ENCODE data around the gene CHMP4B. TPM values are rescaled to one million over a fixed set of nuclear protein-coding genes. Genes with fewer than 3 reads are reported as not detected.

CHMP4B gene
- polyA plus RNA-seq, 12 donors, result 57.8 to 87.4 (median 65.2) TPM; not detected in 1

DNA sequence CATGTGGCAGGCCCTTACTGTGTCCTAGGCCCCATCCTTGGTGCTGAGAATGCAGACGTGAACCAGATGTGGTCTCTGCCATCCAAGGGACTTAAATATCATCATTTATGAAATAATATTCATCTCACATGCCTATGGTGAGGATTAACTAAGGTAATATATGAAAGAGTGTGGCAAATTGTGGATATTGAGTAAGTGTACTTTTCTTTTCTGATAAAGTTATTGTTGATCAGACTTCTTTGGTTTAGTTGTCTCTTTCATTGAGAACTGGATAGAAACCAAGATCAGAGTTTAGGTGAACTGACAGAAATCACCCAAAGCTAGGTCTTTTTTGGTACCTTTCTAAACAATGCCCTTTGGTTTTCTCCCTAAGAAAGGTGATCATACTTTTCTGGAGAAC is 5.0 kb downstream of the CHMP4B start:
- DNase-seq, result no peak

DNA sequence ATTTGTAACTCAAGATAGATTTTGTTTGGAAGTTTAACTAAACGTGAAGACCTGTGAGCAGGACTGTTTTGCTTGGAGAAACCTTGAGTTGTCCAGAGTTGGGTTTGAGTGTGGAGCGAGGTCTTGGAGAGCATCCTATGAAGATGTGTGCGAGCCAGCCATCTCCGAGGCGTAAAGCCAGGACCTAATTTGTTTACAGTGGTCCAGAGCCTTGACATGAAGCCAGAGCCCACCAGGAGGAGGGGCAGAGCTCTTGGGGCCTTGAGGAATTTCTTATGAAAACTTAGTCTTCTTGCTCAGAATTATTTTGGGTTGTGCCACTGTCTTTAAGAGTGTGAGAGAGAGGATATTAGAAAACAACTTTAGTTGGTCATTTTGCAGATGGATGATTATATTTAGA is 6.3 kb downstream of the CHMP4B start:
- DNase-seq, result no peak

GRCh38 chr20:33819456-33819855 is 8.3 kb downstream of the CHMP4B start:
- DNase-seq, result no peak

- DNase-seq, result no peak
Measured at GRCh38 chr20:33820362-33820761, 9.2 kb downstream of the CHMP4B start.

DNA sequence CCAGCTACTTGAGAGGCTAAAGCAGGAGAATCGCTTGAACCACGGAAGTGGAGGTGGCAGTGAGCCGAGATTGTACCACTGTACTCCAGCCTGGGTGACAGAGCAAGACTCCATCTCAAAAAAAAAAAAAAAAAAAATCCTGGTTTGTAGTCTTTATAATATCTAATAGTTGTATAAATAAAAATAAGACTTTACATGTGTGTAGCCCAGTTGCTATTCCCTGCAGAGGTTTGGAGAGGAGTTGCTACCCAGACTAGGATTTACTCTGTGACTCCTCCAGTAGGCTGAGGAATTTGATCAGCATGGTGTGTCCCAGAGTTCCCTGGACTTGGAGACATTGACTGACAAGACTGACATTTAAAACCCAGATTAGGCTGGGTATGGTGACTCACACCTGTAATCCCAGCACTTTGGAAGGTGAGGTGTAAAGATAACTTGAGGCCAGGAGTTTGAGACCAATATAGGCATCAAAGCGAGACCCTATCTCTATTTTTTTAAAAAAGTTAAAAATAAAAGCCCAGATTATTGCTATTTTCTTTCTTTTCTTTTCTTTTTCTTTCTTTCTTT is 10.2 kb downstream of the CHMP4B start:
- DNase-seq, result no peak

DNA sequence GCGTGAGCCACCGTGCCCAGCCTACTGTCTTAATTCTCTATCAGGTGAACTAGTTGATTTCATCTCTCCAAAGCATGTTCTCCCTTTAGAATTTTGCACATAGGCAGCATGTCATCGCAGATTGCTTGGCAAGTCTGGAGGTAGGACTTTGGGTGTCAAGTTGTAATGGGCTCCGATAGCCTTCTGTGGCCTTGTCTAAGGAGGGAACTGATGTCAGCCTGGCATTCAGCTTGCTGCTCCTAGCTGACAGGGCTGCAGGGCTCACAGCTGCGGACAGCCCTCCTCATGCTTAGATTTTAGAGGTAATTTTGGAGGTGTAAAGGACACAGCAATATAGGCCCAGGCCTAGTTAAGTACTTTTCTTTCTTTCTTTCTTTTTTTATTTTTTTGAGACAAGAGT is 11.3 kb downstream of the CHMP4B start:
- no peak for DNase-seq

- DNase-seq, result no peak
Measured at GRCh38 chr20:33822991-33823390, 11.8 kb downstream of the CHMP4B start.

DNA sequence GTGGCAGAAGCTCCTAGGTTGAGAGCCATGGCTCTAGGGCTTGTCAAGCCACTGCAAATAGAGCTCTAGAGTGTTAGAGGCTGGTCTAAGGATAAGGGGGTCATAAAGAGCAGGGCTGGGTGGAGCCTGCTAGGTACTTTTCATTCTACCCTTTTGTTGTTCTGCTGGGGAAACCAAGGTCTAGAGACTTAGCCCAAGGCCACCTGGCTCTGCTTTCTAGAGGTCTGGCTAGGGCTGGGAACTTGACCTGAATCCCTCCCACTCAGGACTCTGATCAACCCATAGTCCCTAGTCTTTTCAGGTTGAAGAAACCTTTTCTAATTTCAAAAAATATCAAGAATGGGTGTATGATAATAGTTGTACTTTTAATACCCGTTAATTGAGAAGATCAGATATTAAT is 13.7 kb downstream of the CHMP4B start:
- no peak for DNase-seq

GRCh38 chr20:33825340-33826269 is 14.5 kb downstream of the CHMP4B start:
- no peak for DNase-seq

- no peak for DNase-seq
Measured at GRCh38 chr20:33826270-33826897, 15.2 kb downstream of the CHMP4B start.

DNA sequence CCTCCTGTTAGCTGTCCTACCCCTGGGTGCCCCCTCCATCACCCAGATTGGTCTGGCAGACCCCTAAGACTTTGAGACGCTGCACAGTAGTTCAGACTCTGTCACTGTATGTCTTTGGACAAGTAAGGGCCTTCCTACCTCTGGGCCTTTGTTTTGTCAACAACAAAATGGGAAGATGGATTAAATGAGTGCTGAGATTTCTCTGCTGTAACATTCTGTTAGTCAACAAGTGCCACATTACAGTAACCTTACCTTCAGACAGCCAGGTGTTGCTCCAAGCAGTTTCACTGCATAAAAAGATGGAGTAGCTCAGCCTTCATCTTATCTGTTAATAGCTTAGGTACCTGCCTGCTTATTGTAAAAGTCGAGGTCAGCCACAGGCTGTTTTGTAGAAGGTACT is 16.0 kb downstream of the CHMP4B start:
- no peak for DNase-seq

DNA sequence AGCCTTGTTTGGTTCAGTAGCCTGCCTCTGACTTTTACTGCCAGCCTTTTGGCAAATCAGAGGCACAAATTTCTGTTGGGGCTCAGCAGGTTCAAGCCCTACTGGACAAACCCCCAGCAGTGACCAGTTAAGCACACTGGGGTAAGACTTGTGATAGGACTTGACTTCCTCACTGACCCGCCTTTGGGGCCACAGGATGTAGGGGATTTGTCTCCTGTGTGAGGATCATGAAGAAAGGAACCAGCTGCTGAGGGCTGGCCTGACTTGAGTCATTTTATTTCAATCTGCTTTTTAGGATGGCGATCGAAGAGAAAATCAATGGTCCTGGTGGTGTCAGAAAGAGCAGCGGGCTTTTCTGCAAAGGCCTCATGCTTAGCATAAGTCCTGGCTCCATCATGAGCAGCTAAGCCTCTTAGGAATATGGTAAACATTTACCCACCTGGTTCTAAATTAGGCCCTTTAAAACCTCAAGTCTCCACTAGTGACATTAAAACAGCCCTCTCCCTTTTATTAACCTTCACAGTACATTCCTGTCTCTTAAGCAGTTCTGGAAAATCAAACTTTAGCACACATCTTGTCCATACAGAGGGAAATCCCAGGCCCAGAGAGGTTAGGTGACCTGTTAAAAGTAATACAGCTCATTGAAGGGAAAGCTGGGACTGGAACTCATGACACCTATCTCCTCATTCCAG is 16.6 kb downstream of the CHMP4B start:
- no peak for DNase-seq

- DNase-seq, result no peak
Measured at GRCh38 chr20:33828326-33828844, 17.2 kb downstream of the CHMP4B start.

DNA sequence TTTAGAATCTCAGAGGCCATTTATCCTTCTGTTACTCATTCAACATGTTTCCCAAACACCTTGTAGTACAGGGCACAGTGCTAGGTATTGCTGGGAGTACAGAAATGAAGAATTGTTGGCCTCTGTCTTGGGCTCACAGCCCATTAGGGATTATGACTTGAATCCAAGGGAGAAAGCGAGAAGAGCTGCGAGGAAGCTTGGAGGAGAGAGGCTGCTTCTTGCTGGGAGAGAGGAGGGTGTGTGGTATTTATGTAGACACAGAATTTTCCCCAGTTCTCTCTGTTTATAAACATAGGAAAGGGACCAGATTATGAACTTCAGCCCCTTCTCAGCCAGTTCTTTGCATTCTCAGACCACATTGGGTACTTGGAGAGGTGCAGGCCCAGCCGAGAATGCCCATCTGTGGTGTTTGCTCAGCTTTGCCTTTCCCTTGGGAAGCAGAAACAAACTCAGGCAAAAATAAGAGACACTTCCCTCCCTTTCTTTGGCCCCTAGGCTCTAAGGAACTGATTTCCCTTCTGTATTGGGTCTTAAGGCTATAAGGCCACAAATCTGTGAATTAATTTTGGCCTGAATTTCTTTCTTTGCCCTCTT is 17.9 kb downstream of the CHMP4B start:
- no peak for DNase-seq

GRCh38 chr20:33829636-33830035 is 18.5 kb downstream of the CHMP4B start:
- DNase-seq, result no peak

GRCh38 chr20:33830371-33830770 is 19.2 kb downstream of the CHMP4B start:
- no peak for DNase-seq

DNA sequence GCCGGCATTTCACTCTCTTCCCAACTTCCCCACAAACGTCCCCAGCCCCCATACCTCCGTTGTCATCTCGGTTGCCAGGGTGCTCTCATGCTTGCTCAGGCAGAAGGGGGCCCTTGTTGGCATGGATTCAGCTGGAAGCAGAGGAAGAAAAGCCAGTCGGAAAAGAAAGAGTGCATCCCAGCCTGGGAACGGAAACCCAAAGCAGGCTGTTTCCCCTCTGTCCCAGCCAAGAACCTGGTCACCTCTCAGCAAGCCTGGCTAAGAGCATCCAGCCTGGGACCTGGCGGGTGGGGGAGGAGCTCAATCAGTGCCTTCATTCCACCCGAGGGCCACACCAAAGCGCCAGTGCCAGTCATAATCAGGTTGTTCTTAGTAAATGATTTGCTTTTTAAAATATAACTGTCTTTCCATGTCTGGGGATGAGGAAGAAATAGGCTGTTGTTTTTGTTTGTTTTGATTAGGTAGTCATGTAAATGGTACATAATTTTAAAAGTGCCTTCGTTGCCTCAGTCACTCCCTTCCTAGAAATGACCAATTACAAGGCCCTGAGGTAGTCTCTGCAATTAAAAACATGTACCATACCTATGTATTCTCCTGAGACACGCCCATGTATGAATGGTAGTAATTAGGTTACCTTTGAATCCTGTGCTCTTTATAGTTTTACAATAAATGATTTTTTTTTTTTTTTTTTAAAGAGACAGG is 21.1 kb downstream of the CHMP4B start:
- DNase-seq, result peak; percentile 31

- no peak for DNase-seq
Measured at GRCh38 chr20:33833333-33833732, 22.2 kb downstream of the CHMP4B start.

DNA sequence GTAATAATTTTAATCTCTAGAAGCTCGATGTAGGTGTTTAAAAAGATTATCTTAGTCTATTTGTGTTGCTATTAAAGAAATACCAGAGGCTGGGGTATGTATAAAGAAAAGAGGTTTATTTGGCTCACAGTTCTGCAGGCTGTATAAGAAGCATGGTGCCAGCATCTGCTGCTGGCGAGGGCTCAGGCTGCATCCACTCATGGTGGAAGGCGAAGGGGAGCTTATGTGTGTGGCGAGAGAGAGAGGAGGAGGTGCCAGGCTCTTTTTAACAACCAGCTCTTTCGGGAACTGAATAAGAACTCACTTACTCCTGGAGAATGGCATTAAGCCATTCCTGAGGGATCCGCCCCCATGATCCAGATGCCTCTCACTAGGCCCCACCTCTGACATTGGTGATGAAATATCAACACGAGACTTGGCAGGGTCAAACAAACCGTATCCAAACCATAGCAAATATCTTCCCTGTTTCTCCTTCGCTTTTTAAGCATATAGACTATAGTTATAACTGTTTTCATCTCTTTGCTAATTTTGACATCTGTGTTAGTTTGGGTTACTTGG is 24.5 kb downstream of the CHMP4B start:
- DNase-seq, result no peak

DNA sequence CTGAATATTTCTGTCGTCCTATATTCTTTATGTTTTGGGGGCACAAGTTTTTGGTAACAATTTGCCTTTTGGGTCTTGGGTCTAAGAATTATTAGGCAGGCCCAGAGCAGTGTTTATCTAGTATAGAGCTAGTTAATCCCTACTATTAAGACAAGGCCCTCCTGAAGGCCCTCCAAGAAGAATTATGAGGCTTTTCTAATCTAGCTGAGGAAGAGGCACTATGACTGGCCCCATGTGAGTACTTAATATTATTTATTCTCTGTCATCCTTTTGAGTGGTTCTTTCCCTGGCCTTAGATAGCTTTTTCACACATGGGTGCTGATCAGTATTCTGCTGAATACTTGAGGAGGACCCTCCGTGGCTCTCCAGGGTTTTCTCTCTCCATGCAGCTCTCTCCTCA is 25.1 kb downstream of the CHMP4B start:
- no peak for DNase-seq

Measured in muscle of arm (tissue), 12 donors.